HepG2 (cell line): ENCODE data around the gene BIRC3. TPM values are rescaled to one million over a fixed set of nuclear protein-coding genes. Genes with fewer than 3 reads are reported as not detected.

Experiments
- ATAC-seq: fragments of 200-7000 bp; cut with Tn5 transposase; 3 replicates; pipeline ENCODE4 v1.9.1; 2020; ENCODE audit warnings: mild to moderate bottlenecking, moderate library complexity
- BruUV-seq: library from RNA; stranded (reverse); fragments of 400-500 nt; replicated peaks from 2 replicates; lab custom pipeline; 2021; lab: Mats Ljungman, UMichigan
- CTCF ChIA-PET: fragments of 300-600 bp; formaldehyde crosslinking; extraction: SDS; loops from one replicate; lab custom pipeline; 2021; ENCODE audit warnings: low total read pairs, inconsistent platforms, low intra/inter-chr PET ratio; lab: Yijun Ruan, JAX
- POLR2A ChIA-PET: fragments of 350-600 bp; sonication (Branson Sonifier 250); formaldehyde crosslinking; loops from one replicate; lab custom pipeline; 2020; ENCODE audit warnings: antibody characterized with exemption, inconsistent platforms; lab: Yijun Ruan, JAX
- DNase-seq: peaks from one replicate; pipeline ENCODE4 v3.0.0-alpha.2; 2015; ENCODE audit warnings: low spot score
- FAIRE-seq: peaks from 3 replicates; lab custom pipeline; 2011; peaks lifted over from hg19 to GRCh38; lab: Jason Lieb, UNC
- H2AFZ ChIP-seq: one replicate; pipeline ENCODE4 v1.6.1; 2011; ENCODE audit warnings: low read length, inconsistent platforms
- H3K27ac ChIP-seq: fragments of 300-600 bp; 3 replicates; pipeline ENCODE4 v1.8.0; 2011; ENCODE audit warnings: mixed run types, mild to moderate bottlenecking, mixed read lengths, low read length, inconsistent platforms; ENCODE audit not compliant: insufficient read depth; ENCODE audit errors: extremely low read length
- H3K27me3 ChIP-seq, 2 experiments: fragments of 200-600 bp in 1 of 2; 2 replicates in 1 of 2; 3 replicates in 1 of 2; pipeline versions ENCODE4 v1.6.0 to v1.8.0; 2011; ENCODE audit warnings: low read length in 2 of 2, mild to moderate bottlenecking in 2 of 2, moderate library complexity in 2 of 2, inconsistent platforms in 1 of 2; ENCODE audit not compliant: insufficient read depth in 2 of 2, control insufficient read depth in 1 of 2
- H3K36me3 ChIP-seq, 2 experiments: fragments of 200-600 bp in 1 of 2; replicated peaks in 1 of 2; 2 replicates in 1 of 2; 3 replicates in 1 of 2; pipeline versions ENCODE4 v1.5.1 to v1.8.0; 2011; ENCODE audit warnings: low read length in 2 of 2, inconsistent platforms in 1 of 2; ENCODE audit not compliant: insufficient read depth in 2 of 2, control insufficient read depth in 1 of 2
- H3K4me1 ChIP-seq: 2 replicates; pipeline ENCODE4 v1.5.1; 2012; ENCODE audit warnings: low read length, inconsistent platforms; ENCODE audit not compliant: insufficient read depth
- H3K4me2 ChIP-seq: 2 replicates; pipeline ENCODE4 v1.6.0; 2011; ENCODE audit warnings: low read depth, low read length, inconsistent platforms
- H3K4me3 ChIP-seq, 3 experiments: fragments of 200-600 bp in 1 of 3; sonication (generic), shearing (Covaris generic) in 1 of 3; replicated peaks in 1 of 3; 2 replicates each; pipeline ENCODE4 v1.5.1; 2011 to 2016; ENCODE audit warnings: low read length in 3 of 3, inconsistent platforms in 2 of 3, low read depth in 2 of 3, mild to moderate bottlenecking in 2 of 3, control low read depth in 1 of 3, mixed read lengths in 1 of 3; ENCODE audit not compliant: insufficient read depth in 1 of 3
- H3K79me2 ChIP-seq: one replicate; pipeline ENCODE4 v1.6.1; 2011; ENCODE audit warnings: low read length, inconsistent platforms; ENCODE audit not compliant: insufficient read depth
- H3K9ac ChIP-seq: 2 replicates; pipeline ENCODE4 v1.6.0; 2011; ENCODE audit warnings: mild to moderate bottlenecking, low read depth, low read length, inconsistent platforms; ENCODE audit not compliant: insufficient read depth
- H3K9me3 ChIP-seq: 2 replicates; pipeline ENCODE4 v1.5.1; 2012; ENCODE audit warnings: mild to moderate bottlenecking, low read length
- H4K20me1 ChIP-seq: 2 replicates; pipeline ENCODE4 v1.6.0; 2011; ENCODE audit warnings: inconsistent platforms, mild to moderate bottlenecking, low read length, moderate library complexity; ENCODE audit not compliant: insufficient read depth
- CENPX ChIP-seq: sonication (generic); formaldehyde crosslinking; IDR thresholded peaks from 2 replicates; pipeline ENCODE4 v1.9.0; 2021; ENCODE audit warnings: mild to moderate bottlenecking, missing genetic modification reagents, moderate library complexity
- DNMT1 ChIP-seq: sonication (generic); formaldehyde crosslinking; IDR thresholded peaks from 2 replicates; pipeline ENCODE4 v1.5.1; 2020; ENCODE audit warnings: mild to moderate bottlenecking, missing genetic modification reagents
- FOXA3 ChIP-seq: IDR thresholded peaks from 2 replicates; pipeline ENCODE4 v1.6.1; 2016; ENCODE audit warnings: missing genetic modification reagents, missing compliant biosample characterization
- FOXP4 ChIP-seq: sonication (generic); formaldehyde crosslinking; IDR thresholded peaks from 2 replicates; pipeline ENCODE4 v1.4.0; 2020; ENCODE audit warnings: missing genetic modification reagents
- KDM5B ChIP-seq: sonication (generic); formaldehyde crosslinking; IDR thresholded peaks from 2 replicates; pipeline ENCODE4 v1.4.0; 2020; ENCODE audit warnings: missing genetic modification reagents, mild to moderate bottlenecking, borderline replicate concordance
- KLF11 ChIP-seq: IDR thresholded peaks from 2 replicates; pipeline ENCODE4 v1.6.1; 2016; ENCODE audit warnings: missing compliant biosample characterization
- SMARCC2 ChIP-seq: fragments of 450-650 bp; IDR thresholded peaks from 2 replicates; pipeline ENCODE4 v1.6.1; 2017; ENCODE audit warnings: antibody characterized with exemption, mild to moderate bottlenecking
- SNRNP70 ChIP-seq: fragments of 200-400 bp; formaldehyde crosslinking; IDR thresholded peaks from 2 replicates; pipeline ENCODE4 v1.6.1; 2017; ENCODE audit warnings: mild to moderate bottlenecking, low read depth, low read length, moderate library complexity
- ZMYM2 ChIP-seq: sonication (generic); formaldehyde crosslinking; IDR thresholded peaks from 2 replicates; pipeline ENCODE4 v1.8.0; 2022; ENCODE audit warnings: mild to moderate bottlenecking, missing genetic modification reagents
- ZNF124 ChIP-seq: sonication (generic); formaldehyde crosslinking; IDR thresholded peaks from 2 replicates; pipeline ENCODE4 v1.4.0; 2020; ENCODE audit warnings: missing genetic modification reagents
- ZNF496 ChIP-seq: sonication (generic); formaldehyde crosslinking; IDR thresholded peaks from 2 replicates; pipeline ENCODE4 v1.8.1; 2023; ENCODE audit warnings: mild to moderate bottlenecking, moderate library complexity, missing genetic modification reagents; ENCODE audit not compliant: insufficient replicate concordance
- ZNF564 ChIP-seq: sonication (generic); formaldehyde crosslinking; IDR thresholded peaks from 2 replicates; pipeline ENCODE4 v1.8.1; 2023; ENCODE audit warnings: mild to moderate bottlenecking, missing genetic modification reagents
- WGBS: methylation state at CpG from one replicate; pipeline ENCODE4 v1.1.6; 2017; ENCODE audit warnings: low lambda C conversion rate; 5-methylcytosine and 5-hydroxymethylcytosine counted together
- in situ Hi-C: cut with HindIII; loops from 2 replicates; pipeline ENCODE4 v1.10.0; 2017; ENCODE audit warnings: low pct_unique_long_range_greater_than_20kb; ENCODE audit not compliant: extremely low pct_ligation_motif_present
- intact Hi-C: fragments of 100-400 bp; cut with micrococcal nuclease; formaldehyde crosslinking; loops from one replicate; pipeline ENCODE4 v1.10.0; 2022; ENCODE audit not compliant: unreplicated experiment
- polyA plus RNA-seq, 8 experiments: library from polyadenylated mRNA; depleted of rRNA in 3 of 8; stranded (reverse) in 7 of 8; unstranded in 1 of 8; fragments of >200 nt; fragmentation: Illumina TruSeq in 4 of 8; extraction: Trizol in 4 of 8; gene quantifications; 2 replicates each; pipeline versions ENCODE4 v1.2.1 to v1.2.3, GENCODE V29; 2011 to 2016; ENCODE audit warnings: low read depth in 4 of 8, missing spikeins in 1 of 8, mixed read lengths in 1 of 8; ENCODE audit not compliant: insufficient read depth in 1 of 8
- total RNA-seq, 5 experiments: library from RNA; depleted of rRNA; stranded (reverse); fragments of >200 nt; fragmentation: Illumina TruSeq; extraction: Trizol; gene quantifications; 2 replicates each; pipeline ENCODE4 v1.2.3, GENCODE V29; 2016; ENCODE audit warnings: low read depth in 1 of 5
- TF ChIP-seq, protein P1 (sequence below): sonication (generic); formaldehyde crosslinking; IDR thresholded peaks from 2 replicates; pipeline ENCODE4 v1.5.1; 2020; ENCODE audit warnings: mild to moderate bottlenecking, missing genetic modification reagents

The BIRC3 gene
- total and polyA plus RNA-seq, 2 of the 13 experiments (the other 11 are each of a cell fraction or from before 2014, with no cell fraction given): 0.41 to 4.2 TPM

- BruUV-seq: no TSS peak
- FAIRE-seq (no peak), ATAC-seq (no peak), DNase-seq (no peak)
- in situ Hi-C loops (no loop called here), intact Hi-C loops (no loop called here)
- Histone ChIP-seq H3K4me1 (peaks cover 95% of the 10 kb centered on the region), H3K27ac (peak overlapping the region; percentile 91), H3K4me3 (no peak overlapping the region), H3K79me2 (no peaks in the 10 kb centered on the region), H4K20me1 (no peaks in the 10 kb centered on the region), H3K9me3 (peaks cover 7% of the 10 kb centered on the region; the same call in 1 of the 2 replicates), H2AFZ (no peak overlapping the region), H3K36me3 (no peaks in the 10 kb centered on the region)
- 100% methylated on average over 3 of the region's 3 CpGs for WGBS
- POLR2A ChIA-PET: no interaction called here
- TF ChIP-seq KLF11: no peak
- TF ChIP-seq, protein P1, sequence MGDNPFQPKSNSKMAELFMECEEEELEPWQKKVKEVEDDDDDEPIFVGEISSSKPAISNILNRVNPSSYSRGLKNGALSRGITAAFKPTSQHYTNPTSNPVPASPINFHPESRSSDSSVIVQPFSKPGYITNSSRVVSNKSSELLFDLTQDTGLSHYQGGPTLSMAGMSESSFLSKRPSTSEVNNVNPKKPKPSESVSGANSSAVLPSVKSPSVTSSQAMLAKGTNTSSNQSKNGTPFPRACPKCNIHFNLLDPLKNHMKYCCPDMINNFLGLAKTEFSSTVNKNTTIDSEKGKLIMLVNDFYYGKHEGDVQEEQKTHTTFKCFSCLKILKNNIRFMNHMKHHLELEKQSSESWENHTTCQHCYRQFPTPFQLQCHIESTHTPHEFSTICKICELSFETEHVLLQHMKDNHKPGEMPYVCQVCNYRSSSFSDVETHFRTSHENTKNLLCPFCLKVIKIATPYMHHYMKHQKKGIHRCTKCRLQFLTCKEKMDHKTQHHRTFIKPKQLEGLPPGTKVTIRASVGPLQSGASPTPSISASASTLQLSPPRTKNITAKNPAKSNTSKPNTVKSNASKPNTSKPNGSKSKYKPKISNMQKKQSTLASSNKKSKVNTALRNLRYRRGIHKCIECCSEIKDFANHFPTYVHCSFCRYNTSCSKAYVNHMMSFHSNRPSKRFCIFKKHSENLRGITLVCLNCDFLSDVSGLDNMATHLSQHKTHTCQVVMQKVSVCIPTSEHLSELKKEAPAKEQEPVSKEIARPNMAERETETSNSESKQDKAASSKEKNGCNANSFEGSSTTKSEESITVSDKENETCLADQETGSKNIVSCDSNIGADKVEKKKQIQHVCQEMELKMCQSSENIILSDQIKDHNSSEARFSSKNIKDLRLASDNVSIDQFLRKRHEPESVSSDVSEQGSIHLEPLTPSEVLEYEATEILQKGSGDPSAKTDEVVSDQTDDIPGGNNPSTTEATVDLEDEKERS (CRISPR knock-in tag): 0 out of 2 replicates have a peak, but pooled peaks have one; percentile 40
- peak; percentile 100 for TF ChIP-seq ZNF564 (CRISPR knock-in tag)
- TF ChIP-seq, all 625 proteins: peak for 2
- CTCF ChIA-PET: no interaction called here
- H3K27me3 ChIP-seq: no peaks in the 10 kb centered on the region
- H3K9ac ChIP-seq: no peak overlapping the region
- H3K4me2 ChIP-seq: no peak overlapping the region
Measured at GRCh38 chr11:102274628-102275027, 42.7 kb upstream of the BIRC3 start.

DNA sequence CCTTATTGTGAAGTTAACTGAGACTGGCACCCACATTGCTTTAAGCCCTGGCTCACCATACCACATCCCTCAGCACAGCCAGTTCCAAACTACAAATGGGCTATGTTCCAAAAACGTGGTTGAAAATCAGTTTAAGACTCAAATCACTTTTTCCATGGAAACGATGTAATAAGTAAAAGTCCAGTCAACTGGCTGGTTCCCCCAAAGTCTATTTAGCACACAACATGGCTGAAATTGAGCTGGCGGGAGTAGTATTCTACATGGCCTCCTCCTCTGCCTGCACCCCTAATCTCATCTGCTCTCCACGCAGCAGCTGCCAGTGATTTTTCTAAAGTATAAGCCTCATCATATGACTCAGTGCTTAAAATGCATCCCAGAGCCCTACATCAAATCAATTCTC is 40.9 kb upstream of the BIRC3 start:
- DNase-seq (no peak), FAIRE-seq (no peak), ATAC-seq (no peak)
- BruUV-seq: no TSS peak
- Histone ChIP-seq H3K36me3 (no peaks in the 10 kb centered on the region), H3K4me3 (no peak overlapping the region), H2AFZ (no peak overlapping the region), H4K20me1 (no peaks in the 10 kb centered on the region), H3K27ac (peak overlapping the region; percentile 48), H3K9ac (no peak overlapping the region), H3K9me3 (peaks cover 7% of the 10 kb centered on the region; the same call in 1 of the 2 replicates), H3K4me1 (peaks cover 98% of the 10 kb centered on the region), H3K27me3 (no peaks in the 10 kb centered on the region), H3K79me2 (no peaks in the 10 kb centered on the region), H3K4me2 (no peak overlapping the region)
- CTCF ChIA-PET: no interaction called here
- TF ChIP-seq ZNF496 (CRISPR knock-in tag): no peak
- TF ChIP-seq SMARCC2: no peak
- no peak for TF ChIP-seq DNMT1 (CRISPR knock-in tag)
- no peak for TF ChIP-seq SNRNP70
- TF ChIP-seq FOXA3: no peak
- TF ChIP-seq ZMYM2: no peak
- TF ChIP-seq FOXP4: no peak
- no peak for TF ChIP-seq CENPX (CRISPR knock-in tag)
- TF ChIP-seq KDM5B (CRISPR knock-in tag): no peak
- TF ChIP-seq ZNF124 (CRISPR knock-in tag): no peak
- intact Hi-C loops (no loop called here), in situ Hi-C loops (no loop called here)
- POLR2A ChIA-PET: no interaction called here
- 97% methylated on average over 4 of the region's 4 CpGs for WGBS
